OCI-LY3 (cell line): Measurements from ENCODE around the gene CMPK2.

Experiments used
- H2AFZ ChIP-seq: fragments of 200-600, 300-600 bp; shearing (Covaris generic); 2 replicates; pipeline ENCODE4 v1.6.0; 2014; ENCODE audit warnings: antibody characterized with exemption, low read depth, low read length
- H3K27ac ChIP-seq: fragments of 200-600, 300-600 bp; sonication (generic); 2 replicates; pipeline ENCODE4 v1.5.1; 2014; ENCODE audit warnings: mild to moderate bottlenecking, low read length, moderate library complexity, mixed read lengths
- H3K27me3 ChIP-seq: fragments of 200-600, 300-600 bp; sonication (generic); 2 replicates; pipeline ENCODE4 v1.6.1; 2014; ENCODE audit warnings: low read depth, low read length, mixed read lengths
- H3K36me3 ChIP-seq: fragments of 200-600, 300-600 bp; sonication (generic); replicated peaks from 2 replicates; pipeline ENCODE3; 2014; ENCODE audit warnings: low read depth, low read length, mixed read lengths
- H3K4me1 ChIP-seq: fragments of 300-600, 200-600 bp; sonication (generic); 2 replicates; pipeline ENCODE4 v1.6.1; 2014; ENCODE audit warnings: low read length, mixed read lengths
- H3K4me2 ChIP-seq: fragments of 200-600, 300-600 bp; sonication (generic); 2 replicates; pipeline ENCODE4 v1.6.1; 2014; ENCODE audit warnings: low read length, mixed read lengths
- H3K4me3 ChIP-seq: fragments of 300-600, 200-600 bp; sonication (generic); 2 replicates; pipeline ENCODE4 v1.5.1; 2014; ENCODE audit warnings: antibody characterized with exemption, mild to moderate bottlenecking, low read length, moderate library complexity
- H3K79me2 ChIP-seq: fragments of 300-600, 200-600 bp; shearing (Covaris generic); 2 replicates; pipeline ENCODE4 v1.6.1; 2014; ENCODE audit warnings: mild to moderate bottlenecking, low read length, mixed read lengths
- H3K9ac ChIP-seq: fragments of 300-600, 200-600 bp; shearing (Covaris generic); 2 replicates; pipeline ENCODE4 v1.6.0; 2014; ENCODE audit warnings: mild to moderate bottlenecking, low read length, moderate library complexity
- H3K9me3 ChIP-seq: fragments of 200-600, 300-600 bp; shearing (Covaris generic); 2 replicates; pipeline ENCODE4 v1.6.1; 2014; ENCODE audit warnings: low read length, mixed read lengths; ENCODE audit not compliant: insufficient read depth
- H4K20me1 ChIP-seq: fragments of 200-600, 300-600 bp; sonication (generic); 2 replicates; pipeline ENCODE4 v1.6.1; 2016; ENCODE audit warnings: low read length, mixed read lengths; ENCODE audit not compliant: insufficient read depth
- CTCF ChIP-seq: fragments of 200-600, 300-600 bp; sonication (generic); IDR thresholded peaks from 2 replicates; pipeline ENCODE4 v1.5.1; 2014; ENCODE audit warnings: antibody characterized with exemption, low read length, low read depth
- EZH2phosphoT487 ChIP-seq: fragments of 200-600 bp; shearing (Covaris generic); IDR thresholded peaks from 2 replicates; pipeline ENCODE4 v1.6.1; 2018; ENCODE audit warnings: antibody characterized with exemption, mixed run types, low read depth

Gene CMPK2

GRCh38 chr2:6806604-6807003, 59.1 kb downstream of the CMPK2 start:
- Histone ChIP-seq H3K27me3 (no peaks in the 10 kb centered on the region), H3K4me3 (no peak overlapping the region), H3K36me3 (no peaks in the 10 kb centered on the region), H3K27ac (no peak overlapping the region), H3K4me2 (no peak overlapping the region), H3K9ac (no peak overlapping the region), H3K4me1 (no peaks in the 10 kb centered on the region), H2AFZ (no peak overlapping the region), H3K9me3 (no peaks in the 10 kb centered on the region), H3K79me2 (no peaks in the 10 kb centered on the region), H4K20me1 (no peaks in the 10 kb centered on the region)
- TF ChIP-seq EZH2phosphoT487: no peak
- TF ChIP-seq CTCF: no peak

- Histone ChIP-seq H3K4me1 (no peaks in the 10 kb centered on the region), H3K4me3 (no peak overlapping the region), H3K79me2 (no peaks in the 10 kb centered on the region), H3K36me3 (no peaks in the 10 kb centered on the region), H3K9me3 (no peaks in the 10 kb centered on the region), H3K27ac (no peak overlapping the region), H2AFZ (no peak overlapping the region), H3K4me2 (no peak overlapping the region), H3K27me3 (no peaks in the 10 kb centered on the region), H3K9ac (no peak overlapping the region), H4K20me1 (no peaks in the 10 kb centered on the region)
- TF ChIP-seq CTCF: no peak
- TF ChIP-seq EZH2phosphoT487: no peak
These were observed 65.2 kb downstream of the CMPK2 start for GRCh38 chr2:6800553-6800952.
